K562 (cell line): ENCODE data around the gene TXK. TPM values are rescaled to one million over a fixed set of nuclear protein-coding genes. Genes with fewer than 3 reads are reported as not detected.

Experiments used
- ATAC-seq: fragments of 200-7000 bp; cut with Tn5 transposase; 3 replicates; pipeline ENCODE4 v1.9.1; 2020; ENCODE audit warnings: moderate library complexity
- BruUV-seq: library from RNA; stranded (reverse); fragments of 400-500 nt; replicated peaks from 2 replicates; lab custom pipeline; 2021; lab: Mats Ljungman, UMichigan
- CTCF ChIA-PET: fragments of 300-600 bp; formaldehyde crosslinking; extraction: SDS; loops from one replicate; lab custom pipeline; 2021; ENCODE audit warnings: low intra/inter-chr PET ratio; lab: Yijun Ruan, JAX
- POLR2A ChIA-PET: fragments of 300-600, 350-650 bp; sonication (Branson Sonifier 250); formaldehyde crosslinking; extraction: SDS; loops from one replicate; lab custom pipeline; 2021; ENCODE audit warnings: antibody characterized with exemption, inconsistent platforms; lab: Yijun Ruan, JAX
- DNase-seq, 4 experiments: peaks; one replicate each; pipeline versions ENCODE4 v3.0.0 to v3.0.0-alpha.2; 2011 to 2018; ENCODE audit warnings: low spot score in 3 of 4, mixed read lengths in 3 of 4; ENCODE audit errors: extremely low read depth in 1 of 4
- FAIRE-seq: peaks from 2 replicates; lab custom pipeline; 2011; peaks lifted over from hg19 to GRCh38; lab: Jason Lieb, UNC
- H2AFZ ChIP-seq: 2 replicates; pipeline ENCODE4 v1.6.0; 2011; ENCODE audit warnings: low read depth, low read length, control low read depth, inconsistent platforms
- H3K27ac ChIP-seq: fragments of 200-600 bp; 3 replicates; pipeline ENCODE4 v1.8.0; 2011; ENCODE audit warnings: low read depth, mild to moderate bottlenecking, control low read depth, inconsistent platforms, low read length, moderate library complexity, mixed read lengths; ENCODE audit errors: extremely low read depth
- H3K27me3 ChIP-seq, 2 experiments: fragments of 300-600 bp in 1 of 2; 2 replicates in 1 of 2; 3 replicates in 1 of 2; pipeline versions ENCODE4 v1.6.0 to v1.8.0; 2011; ENCODE audit warnings: inconsistent platforms in 2 of 2, low read length in 2 of 2, mild to moderate bottlenecking in 1 of 2, mixed read lengths in 1 of 2, moderate library complexity in 1 of 2; ENCODE audit not compliant: control insufficient read depth in 2 of 2, insufficient read depth in 2 of 2
- H3K36me3 ChIP-seq: fragments of 300-600 bp; 3 replicates; pipeline ENCODE4 v1.8.0; 2011; ENCODE audit warnings: mild to moderate bottlenecking, low read length, inconsistent platforms; ENCODE audit not compliant: control insufficient read depth, insufficient read depth
- H3K4me1 ChIP-seq, 2 experiments: fragments of 200-600 bp in 1 of 2; replicated peaks in 1 of 2; 2 replicates in 1 of 2; 3 replicates in 1 of 2; pipeline versions ENCODE4 v1.5.1 to v1.8.0; 2011; ENCODE audit warnings: inconsistent platforms in 2 of 2, low read length in 2 of 2, mild to moderate bottlenecking in 1 of 2, mixed read lengths in 1 of 2, moderate library complexity in 1 of 2; ENCODE audit not compliant: control insufficient read depth in 2 of 2, insufficient read depth in 2 of 2
- H3K4me2 ChIP-seq: 2 replicates; pipeline ENCODE4 v1.6.1; 2011; ENCODE audit warnings: low read length, control low read depth, inconsistent platforms, mixed read lengths; ENCODE audit not compliant: insufficient read depth
- H3K4me3 ChIP-seq: fragments of 200-600 bp; sonication (generic), shearing (Covaris generic); 2 replicates; pipeline ENCODE4 v1.5.1; 2016; ENCODE audit warnings: control low read depth, inconsistent platforms
- H3K79me2 ChIP-seq: fragments of 200-600 bp; 3 replicates; pipeline ENCODE4 v1.8.0; 2011; ENCODE audit warnings: low read length, inconsistent platforms; ENCODE audit not compliant: control insufficient read depth, insufficient read depth
- H3K9ac ChIP-seq, 2 experiments: 2 replicates each; pipeline versions ENCODE4 v1.6.0 to v1.6.1; 2011; ENCODE audit warnings: low read depth in 2 of 2, low read length in 2 of 2, control low read depth in 1 of 2, inconsistent platforms in 1 of 2, mild to moderate bottlenecking in 1 of 2, mixed read lengths in 1 of 2; ENCODE audit not compliant: insufficient read depth in 1 of 2
- H3K9me1 ChIP-seq: one replicate; pipeline ENCODE4 v1.6.0; 2011; ENCODE audit warnings: inconsistent platforms, mild to moderate bottlenecking, low read length, moderate library complexity; ENCODE audit not compliant: control insufficient read depth, insufficient read depth
- H3K9me3 ChIP-seq: replicated peaks from 2 replicates; pipeline ENCODE4 v1.5.1; 2011; ENCODE audit warnings: low read depth, low read length, inconsistent platforms; ENCODE audit not compliant: control insufficient read depth, insufficient read depth
- H4K20me1 ChIP-seq: replicated peaks from 2 replicates; pipeline ENCODE4 v1.6.1; 2011; ENCODE audit warnings: low read length, inconsistent platforms, mixed read lengths; ENCODE audit not compliant: control insufficient read depth, insufficient read depth
- ARID3A ChIP-seq: IDR thresholded peaks from 2 replicates; pipeline ENCODE4 v1.6.1; 2012; ENCODE audit warnings: low read depth, low read length, improper control_type of control experiment, borderline replicate concordance
- CTCF ChIP-seq, 3 experiments: IDR thresholded peaks in 2 of 3; conservative IDR thresholded peaks in 1 of 3; 2 replicates each; pipeline ENCODE4 v1.5.1; 2011 to 2012; ENCODE audit warnings: low read length in 3 of 3, mild to moderate bottlenecking in 3 of 3, control low read depth in 2 of 3, improper control_type of control experiment in 1 of 3, inconsistent platforms in 1 of 3, low read depth in 1 of 3, mixed read lengths in 1 of 3, moderate library complexity in 1 of 3; ENCODE audit not compliant: insufficient read depth in 2 of 3
- DEAF1 ChIP-seq: fragments of 450-650 bp; formaldehyde crosslinking; IDR thresholded peaks from 2 replicates; pipeline ENCODE4 v1.4.0; 2020; ENCODE audit warnings: mild to moderate bottlenecking, moderate library complexity
- GATAD2B ChIP-seq: fragments of 450-650 bp; IDR thresholded peaks from 2 replicates; pipeline ENCODE4 v1.6.1; 2017; ENCODE audit warnings: mild to moderate bottlenecking, borderline replicate concordance
- MNT ChIP-seq, 2 experiments: fragments of 450-650 bp; conservative IDR thresholded peaks; 2 replicates each; pipeline ENCODE4 v1.6.1; 2017; ENCODE audit warnings: mild to moderate bottlenecking in 2 of 2, moderate library complexity in 2 of 2
- RAD21 ChIP-seq, 2 experiments: fragments of 250-450 bp in 1 of 2; fragments of 450-650 bp in 1 of 2; sonication (Bioruptor Pico) in 1 of 2; formaldehyde crosslinking in 1 of 2; IDR thresholded peaks in 1 of 2; conservative IDR thresholded peaks in 1 of 2; 2 replicates each; pipeline versions ENCODE4 v1.4.0 to v1.8.0; 2020 to 2022; ENCODE audit warnings: mild to moderate bottlenecking in 2 of 2, moderate library complexity in 1 of 2
- RBM39 ChIP-seq: fragments of 200-400 bp; formaldehyde crosslinking; optimal IDR thresholded peaks from 2 replicates; pipeline ENCODE3; 2018; ENCODE audit warnings: low read depth, low read length
- SMC3 ChIP-seq: conservative IDR thresholded peaks from 2 replicates; pipeline ENCODE4 v1.6.1; 2011; ENCODE audit warnings: low read depth, low read length, improper control_type of control experiment; ENCODE audit not compliant: insufficient read depth
- SPI1 ChIP-seq: IDR thresholded peaks from 2 replicates; pipeline ENCODE4 v1.6.1; 2011; ENCODE audit warnings: low read depth, low read length, control low read depth, borderline replicate concordance
- TFAM ChIP-seq: fragments of 250-450 bp; sonication (Bioruptor Pico); conservative IDR thresholded peaks from 2 replicates; pipeline ENCODE4 v1.5.0; 2021; ENCODE audit warnings: mild to moderate bottlenecking, moderate library complexity
- TFE3 ChIP-seq: fragments of 450-650 bp; formaldehyde crosslinking; IDR thresholded peaks from 2 replicates; pipeline ENCODE4 v1.4.0; 2020; ENCODE audit warnings: mild to moderate bottlenecking, mixed read lengths
- WGBS: fragments of 100-300 bp; shearing (Covaris generic); methylation state at CpG from one replicate; pipeline ENCODE4 v1.1.6; 2016; ENCODE audit warnings: low coverage, mixed read lengths; ENCODE audit not compliant: insufficient coverage; ENCODE audit errors: missing lambda C conversion rate; 5-methylcytosine and 5-hydroxymethylcytosine counted together
- in situ Hi-C: fragments of 300-500 bp; cut with MboI; formaldehyde crosslinking; loops from 4 replicates; pipeline ENCODE4 v1.15.0; 2018; ENCODE audit warnings: inconsistent platforms, mixed read lengths
- intact Hi-C: fragments of 100-400 bp; cut with micrococcal nuclease; formaldehyde crosslinking; loops from 2 replicates; pipeline ENCODE4 v1.14.2; 2022
- polyA plus RNA-seq, 8 experiments: library from polyadenylated mRNA; depleted of rRNA in 4 of 8; stranded (reverse) in 5 of 8; unstranded in 3 of 8; fragments of >200 nt; fragmentation: Nextera tagmentation in 2 of 8; fragmentation: Illumina TruSeq in 1 of 8; extraction: Ambion mirVana in 2 of 8; extraction: Trizol in 1 of 8; gene quantifications; 2 replicates each; pipeline versions ENCODE4 v1.2.1 to v1.2.3, GENCODE V29; 2011 to 2014; ENCODE audit warnings: inconsistent platforms in 1 of 8, missing spikeins in 1 of 8
- total RNA-seq, 7 experiments: library from RNA; depleted of rRNA in 6 of 7; stranded (reverse); fragments of >200 nt in 6 of 7; fragmentation: Illumina TruSeq in 2 of 7; extraction: Trizol in 2 of 7; gene quantifications; 2 replicates each; pipeline versions ENCODE4 v1.2.1 to v1.2.3, GENCODE V29; 2011 to 2021; ENCODE audit warnings: low replicate concordance in 1 of 7

The TXK gene
- total and polyA plus RNA-seq, 9 of the 15 experiments (the other 6 are each of a cell fraction or from before 2014, with no cell fraction given): 0.24 to 1.1 (median 0.45) TPM; not detected in 1

- Histone ChIP-seq H3K4me2 (no peak overlapping the region), H3K9me3 (no peaks in the 10 kb centered on the region), H3K27ac (no peak overlapping the region), H3K36me3 (peaks cover 60% of the 10 kb centered on the region), H2AFZ (no peak overlapping the region), H3K79me2 (no peaks in the 10 kb centered on the region), H3K9ac (no peak overlapping the region), H3K27me3 (no peaks in the 10 kb centered on the region), H4K20me1 (no peaks in the 10 kb centered on the region), H3K4me1 (no peaks in the 10 kb centered on the region), H3K9me1 (no peaks in the 10 kb centered on the region), H3K4me3 (no peak overlapping the region)
- intact Hi-C loops (no loop called here), in situ Hi-C loops (loop anchor here (10.0 kb wide), 1 partner anchor 134 kb away; no protein-coding TSS in a partner anchor)
- WGBS: 42% methylated on average over 2 of the region's 2 CpGs
- ATAC-seq (peak; percentile 91), DNase-seq (peak; percentile 21 to 41 (median 32)), FAIRE-seq (peak; percentile 23)
- ChIA-PET POLR2A (no interaction called here), CTCF (interaction anchor here (1.4 kb wide), 1 partner anchor 138 kb away, joined by 4 read pairs; no protein-coding TSS in a partner anchor)
- no TSS peak for BruUV-seq
- TF ChIP-seq TFE3 (CRISPR knock-in tag) (no peak), DEAF1 (0 out of 2 replicates have a peak, but pooled peaks have one; percentile 32), CTCF (IDR thresholded peaks at IDR 0.05 in 2 of 3, conservative IDR thresholded peaks at IDR 0.05 in 1 of 3; ENCODE audit: insufficient read depth in 2 of 3, low read depth in 1 of 3, low read length in 3 of 3) (peak; percentile 33 to 71 (median 41); a peak in 3 of 6 replicates), ARID3A (peak; percentile 36; the same call in 1 of the 2 replicates), RBM39 (no peak), SMC3 (0 out of 2 replicates have a peak, but pooled peaks have one; percentile 35), MNT (conservative IDR thresholded peaks at IDR 0.05) (0 out of 4 replicates have a peak, but pooled peaks of 1 of the 2 experiments have one; percentile 23), RAD21 (CRISPR knock-in tag; conservative IDR thresholded peaks at IDR 0.05 in 1 of 2, IDR thresholded peaks at IDR 0.05 in 1 of 2) (peak; percentile 55 to 58), SPI1 (no peak), TFAM (CRISPR knock-in tag) (no peak), GATAD2B (0 out of 2 replicates have a peak, but pooled peaks have one; percentile 27)
These were observed 7.0 kb upstream of the TXK start for GRCh38 chr4:48141048-48141447.
